GM12891 (cell line): ENCODE results near the gene CHMP6.

Experiments used
- DNase-seq: peaks from one replicate; pipeline ENCODE4 v3.0.0; 2011; ENCODE audit warnings: low spot score; ENCODE audit not compliant: insufficient read length
- FAIRE-seq: peaks from 2 replicates; lab custom pipeline; 2011; peaks lifted over from hg19 to GRCh38; lab: Jason Lieb, UNC
- PAX5 ChIP-seq: IDR thresholded peaks from 2 replicates; pipeline ENCODE4 v1.6.1; 2011; ENCODE audit warnings: low read length, moderate library complexity, mild to moderate bottlenecking; ENCODE audit not compliant: insufficient read depth, severe bottlenecking
- POLR2A ChIP-seq: IDR thresholded peaks from 2 replicates; pipeline ENCODE4 v1.6.1; 2011; ENCODE audit warnings: low read depth, low read length, control low read depth
- POLR2AphosphoS5 ChIP-seq: IDR thresholded peaks from 2 replicates; pipeline ENCODE4 v1.6.1; 2011; ENCODE audit warnings: low read depth, low read length, control low read depth
- POU2F2 ChIP-seq: IDR thresholded peaks from 2 replicates; pipeline ENCODE4 v1.6.1; 2011; ENCODE audit warnings: low read depth, mild to moderate bottlenecking, control low read depth, low read length, moderate library complexity
- SPI1 ChIP-seq: IDR thresholded peaks from 2 replicates; pipeline ENCODE4 v1.6.1; 2011; ENCODE audit warnings: low read depth, low read length, control low read depth
- TAF1 ChIP-seq: IDR thresholded peaks from 2 replicates; pipeline ENCODE4 v1.6.1; 2011; ENCODE audit warnings: low read depth, low read length, control low read depth

CHMP6 gene

DNA sequence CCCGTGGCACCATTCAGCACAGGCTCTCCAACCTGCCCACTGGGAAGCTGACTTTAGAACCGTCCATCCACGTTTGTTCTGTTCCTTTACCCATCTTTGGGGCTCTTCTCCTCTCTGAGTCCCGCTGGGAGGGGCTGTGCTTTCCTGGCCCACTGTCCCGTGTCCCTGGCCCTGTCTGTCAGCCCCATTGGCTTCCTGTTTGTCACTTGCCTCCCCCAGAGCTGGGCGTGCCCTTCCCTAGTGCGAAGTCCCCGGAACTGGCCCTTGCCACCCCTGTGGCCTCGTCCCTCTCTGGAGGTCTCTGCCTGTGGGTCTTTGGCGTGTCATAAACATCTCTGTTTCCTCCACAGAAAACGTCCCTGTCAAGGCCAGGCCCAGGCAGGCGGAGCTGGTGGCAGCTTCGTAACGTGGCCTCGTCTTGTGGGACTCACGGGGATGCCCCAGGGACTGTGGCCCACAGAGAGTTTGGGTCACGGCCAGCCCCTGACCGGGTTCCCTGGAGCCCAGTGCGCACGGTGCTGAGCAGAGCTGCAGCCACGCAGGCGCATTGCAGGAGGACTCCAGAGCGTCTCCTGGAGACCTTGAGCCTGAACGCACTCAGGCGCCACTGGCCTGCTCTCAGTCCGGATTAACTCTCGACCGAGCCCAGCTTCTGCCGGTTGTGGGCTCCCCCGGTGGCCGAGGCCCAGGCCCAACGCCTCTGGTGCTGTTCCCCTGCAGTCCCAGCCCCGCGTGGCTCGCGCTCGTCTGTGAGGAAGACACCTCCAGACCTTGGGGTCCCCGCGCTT, 7.3 kb downstream of the CHMP6 start:
- TF ChIP-seq SPI1 = no peak
- no peak for TF ChIP-seq POU2F2
- TF ChIP-seq POLR2A = no peak
- no peak for TF ChIP-seq POLR2AphosphoS5
- no peak for TF ChIP-seq PAX5
- no peak for TF ChIP-seq TAF1
- DNase-seq (peak; percentile 18), FAIRE-seq (no peak)

DNA sequence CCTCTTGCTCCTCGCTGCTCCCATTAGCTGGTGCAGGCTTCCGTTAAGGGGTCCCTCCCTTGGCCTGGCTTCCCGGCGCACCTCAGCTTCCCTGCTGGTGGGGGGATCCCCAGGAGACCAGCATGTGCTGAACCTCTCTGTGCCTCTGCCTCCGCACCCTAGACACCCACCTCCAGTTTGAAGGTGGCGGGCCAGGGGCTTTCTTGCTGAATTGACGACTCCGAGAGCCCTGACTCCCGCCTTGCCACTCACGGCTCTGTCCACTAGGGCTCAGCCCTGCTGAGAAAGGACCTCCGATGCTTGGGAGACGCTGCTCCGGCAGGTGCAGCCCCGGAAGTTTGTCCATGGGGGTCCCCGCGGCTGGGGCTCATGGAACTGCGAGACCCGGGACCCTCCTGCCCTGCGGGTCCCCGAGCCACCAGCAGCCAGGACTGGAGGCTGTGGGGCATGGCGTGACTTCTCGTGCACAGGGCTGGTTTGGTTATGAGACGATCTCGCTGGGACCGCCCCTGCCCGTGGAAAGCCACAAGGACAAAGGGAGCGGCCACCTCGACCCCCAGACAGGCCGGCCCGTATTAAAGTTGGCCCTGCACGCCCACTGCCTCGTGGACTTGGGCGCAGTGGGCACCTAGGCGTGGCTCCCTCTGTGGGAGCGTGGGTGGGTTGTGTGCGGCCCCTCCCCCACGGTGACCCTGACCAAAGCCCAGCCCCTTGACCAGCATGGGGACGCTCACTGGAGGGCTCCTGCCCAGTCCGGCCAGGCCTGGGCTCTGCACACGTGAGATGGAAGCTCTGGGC, 8.1 kb downstream of the CHMP6 start:
- TF ChIP-seq POU2F2 (no peak), POLR2A (no peak), TAF1 (no peak), SPI1 (no peak), PAX5 (no peak), POLR2AphosphoS5 (no peak)
- peak; percentile 8 for DNase-seq
- FAIRE-seq = no peak

DNA sequence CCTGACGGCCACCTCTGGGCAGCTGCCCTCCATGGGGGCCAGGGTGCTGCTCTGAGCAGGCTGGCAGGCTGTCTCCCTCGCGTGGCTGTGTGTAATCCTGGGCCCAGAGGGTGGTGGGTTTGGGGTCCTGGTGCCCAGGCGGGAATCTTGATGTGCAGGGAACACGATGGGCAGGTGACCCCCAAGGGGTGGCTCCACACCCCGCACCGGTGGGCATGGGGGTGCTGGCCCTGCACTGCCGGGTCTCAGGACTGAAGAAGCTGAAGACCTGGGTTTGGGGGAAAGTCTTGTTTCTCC, 8.6 kb downstream of the CHMP6 start:
- DNase-seq (peak; percentile 21), FAIRE-seq (no peak)
- TF ChIP-seq SPI1 (no peak), POLR2AphosphoS5 (0 out of 2 replicates have a peak, but pooled peaks have one; percentile 23)

DNA sequence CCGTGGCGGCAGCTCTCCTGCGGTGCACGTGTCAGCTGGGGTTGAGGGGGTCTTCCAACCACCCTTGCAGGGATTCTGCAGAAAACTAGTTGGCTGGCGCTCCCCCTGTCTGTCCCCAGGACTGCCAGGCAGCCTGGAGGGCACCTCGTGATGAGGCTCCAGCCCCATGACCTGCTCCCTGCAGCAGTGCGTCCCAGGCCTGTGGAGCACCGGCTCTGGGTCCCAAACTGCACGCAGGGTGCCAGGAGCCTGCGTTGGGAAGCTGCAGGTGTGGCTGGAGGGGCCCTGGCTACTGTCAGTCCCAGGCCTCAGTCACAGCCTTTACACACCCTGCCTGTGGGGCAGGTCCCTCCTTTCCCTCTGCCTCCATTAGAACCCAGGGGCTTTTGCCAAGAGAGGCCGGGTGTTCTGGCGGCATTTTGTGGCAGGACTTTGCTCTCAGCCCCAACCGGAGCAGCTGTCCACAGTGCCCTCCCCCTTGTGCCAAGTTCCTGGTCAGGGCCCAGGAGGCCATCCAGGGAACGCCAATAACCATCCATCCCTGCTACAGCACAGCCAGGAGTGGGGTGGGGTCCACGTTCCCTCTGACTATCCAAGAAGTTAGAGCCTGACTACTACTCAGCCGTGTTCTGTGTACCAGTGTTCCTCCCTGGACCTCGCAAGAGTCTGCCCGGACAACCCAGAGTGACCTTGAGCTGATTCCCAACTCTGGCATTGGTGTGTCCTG, 9.2 kb downstream of the CHMP6 start:
- TF ChIP-seq POLR2AphosphoS5 (peak; percentile 8; the same call in 1 of the 2 replicates), PAX5 (no peak)
- DNase-seq (peak; percentile 14), FAIRE-seq (no peak)

DNA sequence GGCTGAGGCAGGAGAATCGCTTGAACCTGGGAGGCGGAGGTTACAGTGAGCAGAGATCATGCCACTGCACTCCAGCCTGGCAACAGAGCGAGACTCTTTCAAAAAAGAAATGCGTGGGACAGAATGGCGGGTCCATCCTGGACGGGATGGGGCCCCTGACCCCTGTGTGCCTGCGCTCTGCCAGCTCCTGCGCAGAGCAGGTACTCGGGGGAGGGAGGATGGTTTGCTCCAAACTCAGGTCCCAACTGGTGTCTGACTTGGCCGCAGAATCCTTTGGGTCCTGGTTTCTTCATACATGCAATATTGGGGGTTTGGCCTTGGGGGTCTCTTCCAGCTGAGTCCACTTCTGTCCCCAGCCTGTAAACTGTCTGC, 10.4 kb downstream of the CHMP6 start:
- FAIRE-seq (no peak), DNase-seq (peak; percentile 22)
- no peak for TF ChIP-seq TAF1
- TF ChIP-seq POLR2AphosphoS5 = no peak
- TF ChIP-seq SPI1 = no peak
- TF ChIP-seq POU2F2 = no peak
- no peak for TF ChIP-seq PAX5
- TF ChIP-seq POLR2A = no peak

DNA sequence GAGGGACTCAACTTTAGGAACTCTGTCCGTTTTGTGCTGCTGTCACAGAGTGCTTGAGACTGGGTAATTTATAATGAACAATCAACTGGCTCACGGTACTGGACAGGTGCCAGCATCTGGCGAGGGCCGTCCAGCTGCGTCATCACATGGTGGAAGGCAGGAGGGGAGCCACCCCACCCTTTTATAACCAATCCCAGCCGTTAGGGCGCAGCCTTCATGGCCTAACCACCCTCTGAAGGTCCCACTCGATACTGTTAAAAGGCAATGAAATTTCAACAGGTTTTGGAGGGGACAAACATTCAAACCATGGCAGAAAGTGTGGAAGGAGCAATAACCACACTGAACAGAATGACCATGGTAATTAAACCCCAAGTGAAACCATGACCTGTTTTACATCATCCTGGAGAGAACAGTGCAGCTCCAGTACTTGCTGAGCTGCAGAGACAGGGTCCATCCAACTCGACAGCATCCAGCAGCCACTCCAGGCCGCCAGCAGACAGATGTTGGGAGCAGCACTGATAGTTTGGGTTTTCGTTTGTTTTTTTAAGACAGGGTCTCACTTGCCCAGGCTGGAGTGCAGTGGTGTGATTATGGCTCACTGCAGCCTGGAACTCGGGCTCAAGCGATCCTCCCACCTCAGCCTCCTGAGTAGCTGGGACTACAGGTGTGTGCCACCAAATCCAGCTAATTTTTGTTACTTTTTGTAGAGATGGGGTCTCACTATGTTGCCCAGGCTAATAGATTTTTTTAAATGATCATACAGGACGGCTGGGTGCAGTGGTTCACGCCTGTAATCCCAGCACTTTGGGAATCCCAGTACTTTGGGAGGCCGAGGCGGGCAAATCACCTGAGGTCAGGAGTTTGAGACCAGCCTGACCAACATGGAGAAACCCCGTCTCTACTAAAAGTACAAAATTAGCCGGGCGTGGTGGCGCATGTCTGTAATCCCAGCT, 11.0 kb downstream of the CHMP6 start:
- FAIRE-seq = no peak
- no peak for TF ChIP-seq SPI1
- TF ChIP-seq PAX5 = no peak
- no peak for TF ChIP-seq POLR2AphosphoS5
- TF ChIP-seq TAF1 = no peak
- peak; percentile 37; the same call in 1 of the 2 replicates for TF ChIP-seq POLR2A
- TF ChIP-seq POU2F2 = no peak
- DNase-seq = peak; percentile 19

DNA sequence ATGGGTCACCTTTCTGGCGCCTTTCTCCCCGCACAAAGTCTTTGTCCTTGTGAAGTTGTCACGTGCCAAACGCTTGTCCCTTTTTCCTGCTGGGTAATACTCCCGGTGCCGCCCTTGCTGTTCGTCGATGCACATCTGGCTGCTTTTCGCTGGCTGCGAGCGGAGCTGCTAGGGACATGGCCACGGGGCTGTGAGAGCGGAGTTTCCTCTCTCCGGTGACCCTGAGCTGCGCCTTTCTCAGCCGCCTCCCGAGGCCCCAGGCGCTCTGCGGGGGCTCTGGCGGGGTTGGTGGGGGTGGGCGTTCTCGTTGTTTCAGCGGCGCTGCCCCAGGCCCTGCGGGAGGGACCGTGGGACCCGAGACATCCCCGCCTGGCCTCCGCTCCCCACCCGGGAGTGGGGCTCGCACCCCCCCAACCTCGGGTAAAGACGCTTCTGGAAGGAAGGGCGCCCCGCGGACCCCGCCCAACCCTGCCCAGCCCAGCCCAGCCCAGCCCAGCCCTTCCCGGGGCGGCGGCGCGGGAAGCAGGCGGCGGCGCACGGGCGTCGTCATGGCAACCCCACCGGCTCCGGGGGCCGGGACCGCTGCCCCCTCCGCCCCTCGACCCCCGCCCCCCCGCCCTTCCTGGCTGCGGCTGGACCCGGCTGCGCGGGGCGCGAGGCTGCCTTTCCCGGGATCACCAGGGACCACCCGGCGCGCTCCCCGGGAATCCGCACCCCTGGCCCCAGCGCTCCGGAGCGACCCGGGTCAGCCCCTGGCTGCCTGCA, 12.3 kb downstream of the CHMP6 start:
- FAIRE-seq (no peak), DNase-seq (peak; percentile 32)
- TF ChIP-seq POLR2A = no peak
- no peak for TF ChIP-seq TAF1
- no peak for TF ChIP-seq SPI1
- no peak for TF ChIP-seq POLR2AphosphoS5
- TF ChIP-seq PAX5 = no peak
- TF ChIP-seq POU2F2 = no peak

DNA sequence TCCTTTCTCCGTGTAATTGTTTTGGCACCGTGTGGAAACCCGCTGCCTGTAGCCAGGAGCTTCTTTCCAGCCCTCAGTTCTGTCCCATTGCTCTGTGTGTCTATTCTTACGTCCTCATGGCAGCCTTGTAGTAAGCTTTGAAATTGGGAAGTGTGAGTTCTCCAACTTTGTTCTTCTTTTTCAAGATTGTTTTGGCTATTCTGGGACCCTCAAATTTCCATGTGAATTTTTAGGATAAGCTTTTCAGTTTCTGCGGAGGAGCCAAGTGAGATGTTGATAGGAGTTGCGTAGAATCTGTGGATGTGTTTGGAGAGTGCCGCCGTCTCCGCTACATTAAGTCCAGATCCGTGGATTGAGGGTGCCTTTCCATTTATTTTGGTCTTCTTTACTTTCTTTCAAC, 15.2 kb downstream of the CHMP6 start:
- TF ChIP-seq SPI1 = no peak
- no peak for TF ChIP-seq POU2F2
- TF ChIP-seq POLR2A = no peak
- no peak for TF ChIP-seq PAX5
- no peak for TF ChIP-seq POLR2AphosphoS5
- TF ChIP-seq TAF1 = no peak
- no peak for DNase-seq
- FAIRE-seq = no peak
